GM12878 (cell line): ENCODE measurements around the gene ESR1. TPM values are rescaled to one million over a fixed set of nuclear protein-coding genes. Genes with fewer than 3 reads are reported as not detected.

ENCODE experiments used
- ATAC-seq: fragments of 200-7000 bp; cut with Tn5 transposase; 3 replicates; pipeline ENCODE4 v1.9.1; 2020; ENCODE audit warnings: mild to moderate bottlenecking, moderate library complexity
- BruUV-seq: library from RNA; stranded (reverse); fragments of 400-500 nt; replicated peaks from 2 replicates; lab custom pipeline; 2021; lab: Mats Ljungman, UMichigan
- CTCF ChIA-PET: fragments of 300-600 bp; sonication (Branson Sonifier 250); formaldehyde crosslinking; extraction: SDS; loops from one replicate; lab custom pipeline; 2021; ENCODE audit warnings: inconsistent platforms; lab: Yijun Ruan, JAX
- POLR2A ChIA-PET: fragments of 350-600 bp; formaldehyde crosslinking; extraction: SDS; loops from one replicate; lab custom pipeline; 2021; ENCODE audit warnings: inconsistent platforms; lab: Charles Lee
- RAD21 ChIA-PET: fragments of 300-600 bp; sonication (Branson Sonifier 250); formaldehyde crosslinking; loops from one replicate; lab custom pipeline; 2023; ENCODE audit warnings: antibody characterized with exemption; ENCODE audit not compliant: unreplicated experiment; lab: Charles Lee
- SMC1A ChIA-PET: fragments of 300-600 bp; sonication (Branson Sonifier 250); formaldehyde crosslinking; loops from one replicate; lab custom pipeline; 2023; ENCODE audit not compliant: unreplicated experiment, uncharacterized antibody; lab: Charles Lee
- DNase-seq: peaks from one replicate; pipeline ENCODE4 v3.0.0-alpha.2; 2011; ENCODE audit warnings: low read depth, low spot score
- FAIRE-seq: peaks from 3 replicates; lab custom pipeline; 2011; peaks lifted over from hg19 to GRCh38; lab: Jason Lieb, UNC
- H2AFZ ChIP-seq: 2 replicates; pipeline ENCODE4 v1.6.0; 2011; ENCODE audit warnings: low read depth, low read length, control low read depth; ENCODE audit not compliant: control insufficient read depth
- H3K27ac ChIP-seq: 2 replicates; pipeline ENCODE4 v1.5.1; 2011; ENCODE audit warnings: control low read depth; ENCODE audit not compliant: control insufficient read depth, insufficient read depth
- H3K27me3 ChIP-seq, 2 experiments: replicated peaks in 1 of 2; 2 replicates each; pipeline versions ENCODE4 v1.6.0 to v1.6.1; 2011; ENCODE audit warnings: low read length in 1 of 2; ENCODE audit not compliant: control insufficient read depth in 2 of 2, insufficient read depth in 2 of 2
- H3K36me3 ChIP-seq, 2 experiments: 2 replicates each; pipeline ENCODE4 v1.5.1; 2011; ENCODE audit warnings: low read length in 1 of 2; ENCODE audit not compliant: control insufficient read depth in 2 of 2, insufficient read depth in 2 of 2
- H3K4me1 ChIP-seq: 2 replicates; pipeline ENCODE4 v1.6.1; 2011; ENCODE audit warnings: mild to moderate bottlenecking, low read length, moderate library complexity, mixed read lengths; ENCODE audit not compliant: control insufficient read depth, insufficient read depth
- H3K4me2 ChIP-seq: 2 replicates; pipeline ENCODE4 v1.6.0; 2011; ENCODE audit warnings: control low read depth; ENCODE audit not compliant: control insufficient read depth, insufficient read depth
- H3K4me3 ChIP-seq: fragments of 200-600 bp; sonication (generic); 2 replicates; pipeline ENCODE4 v1.5.1; 2016
- H3K79me2 ChIP-seq: 2 replicates; pipeline ENCODE4 v1.6.0; 2011; ENCODE audit warnings: low read length; ENCODE audit not compliant: control insufficient read depth, insufficient read depth
- H3K9ac ChIP-seq: 2 replicates; pipeline ENCODE4 v1.8.0; 2011; ENCODE audit warnings: low read length, control low read depth, mixed read lengths; ENCODE audit not compliant: control insufficient read depth, insufficient read depth
- H3K9me3 ChIP-seq: replicated peaks from 3 replicates; pipeline ENCODE4 v1.5.1; 2011; ENCODE audit warnings: mild to moderate bottlenecking, low read length; ENCODE audit not compliant: control insufficient read depth, insufficient read depth
- H4K20me1 ChIP-seq: 2 replicates; pipeline ENCODE4 v1.6.0; 2011; ENCODE audit not compliant: control insufficient read depth, insufficient read depth
- FOS ChIP-seq: IDR thresholded peaks from 3 replicates; pipeline ENCODE4 v1.6.1; 2011; ENCODE audit warnings: borderline replicate concordance; ENCODE audit not compliant: insufficient read length; ENCODE audit errors: extremely low read depth
- MTA2 ChIP-seq: fragments of 450-650 bp; IDR thresholded peaks from 2 replicates; pipeline ENCODE4 v1.6.1; 2016; ENCODE audit warnings: low read depth, mild to moderate bottlenecking, moderate library complexity
- PBX3 ChIP-seq: IDR thresholded peaks from 2 replicates; pipeline ENCODE4 v1.6.1; 2011; ENCODE audit warnings: mild to moderate bottlenecking, low read depth, low read length, moderate library complexity; ENCODE audit not compliant: insufficient replicate concordance
- STAT3 ChIP-seq: IDR thresholded peaks from 2 replicates; pipeline ENCODE4 v1.6.1; 2011; ENCODE audit warnings: low read depth, low read length, improper control_type of control experiment
- USF1 ChIP-seq: IDR thresholded peaks from 2 replicates; pipeline ENCODE4 v1.6.1; 2011; ENCODE audit warnings: borderline replicate concordance, low read depth, mild to moderate bottlenecking, moderate library complexity, mixed read lengths, low read length; ENCODE audit not compliant: insufficient read depth; ENCODE audit errors: extremely low read length
- WGBS: methylation state at CpG from one replicate; pipeline ENCODE4 v1.1.6; 2016; ENCODE audit warnings: low lambda C conversion rate; ENCODE audit not compliant: insufficient replicate concordance, insufficient coverage; ENCODE audit errors: missing lambda C conversion rate; 5-methylcytosine and 5-hydroxymethylcytosine counted together
- in situ Hi-C: fragments of 300-500 bp; cut with MboI; formaldehyde crosslinking; loops from 9 replicates; pipeline ENCODE4 v1.14.3; 2018; ENCODE audit warnings: mixed read lengths
- intact Hi-C: fragments of 100-400 bp; cut with micrococcal nuclease; formaldehyde crosslinking; loops from one replicate; pipeline ENCODE4 v1.14.2; 2022; ENCODE audit not compliant: unreplicated experiment
- polyA plus RNA-seq, 11 experiments: library from polyadenylated mRNA; depleted of rRNA in 4 of 11; unstranded in 6 of 11; stranded (reverse) in 5 of 11; fragments of >200 nt; fragmentation: Nextera tagmentation in 4 of 11; fragmentation: Illumina TruSeq in 1 of 11; extraction: Ambion mirVana in 4 of 11; extraction: Trizol in 1 of 11; gene quantifications; 1 replicate in 1 of 11; 2 replicates in 10 of 11; pipeline versions ENCODE4 v1.2.1 to v1.2.3, GENCODE V29; 2011 to 2016; ENCODE audit warnings: inconsistent platforms in 2 of 11, missing spikeins in 2 of 11, low read depth in 1 of 11
- total RNA-seq, 4 experiments: library from RNA; depleted of rRNA in 3 of 4; stranded (reverse); fragments of >200 nt in 3 of 4; fragmentation: Illumina TruSeq in 1 of 4; extraction: Trizol in 1 of 4; gene quantifications; 2 replicates each; pipeline versions ENCODE4 v1.2.1 to v1.2.3, GENCODE V29; 2013 to 2021

The ESR1 gene
- total and polyA plus RNA-seq, 10 of the 15 experiments (the other 5 are each of a cell fraction or from before 2014, with no cell fraction given) = 0.03 to 0.51 (median 0.21) TPM; not detected in 4

- Histone ChIP-seq H3K4me1 (no peaks in the 10 kb centered on the region), H3K9ac (no peak overlapping the region), H3K4me3 (no peak overlapping the region), H3K9me3 (no peaks in the 10 kb centered on the region), H3K27me3 (no peaks in the 10 kb centered on the region; a peak in 1 of 4 replicates), H3K79me2 (no peaks in the 10 kb centered on the region), H3K4me2 (no peak overlapping the region), H3K36me3 (no peaks in the 10 kb centered on the region), H4K20me1 (no peaks in the 10 kb centered on the region), H3K27ac (no peak overlapping the region), H2AFZ (no peak overlapping the region)
- TF ChIP-seq FOS (no peak), STAT3 (no peak), MTA2 (no peak)
- 0% methylated on average over 1 of the region's 1 CpG for WGBS
- DNase-seq (no peak), ATAC-seq (no peak), FAIRE-seq (no peak)
- POLR2A ChIA-PET = no interaction called here
- intact Hi-C loops (no loop called here), in situ Hi-C loops (no loop called here)
- RAD21 ChIA-PET = no interaction called here
- CTCF ChIA-PET = no interaction called here
- no TSS peak for BruUV-seq
- SMC1A ChIA-PET = no interaction called here
These were observed 73.7 kb downstream of the ESR1 start for GRCh38 chr6:151881231-151881630.

- H3K27me3 ChIP-seq = no peaks in the 10 kb centered on the region; a peak in 1 of 4 replicates
- H3K79me2 ChIP-seq = no peaks in the 10 kb centered on the region
- H3K4me1 ChIP-seq = no peaks in the 10 kb centered on the region
- ChIA-PET SMC1A (no interaction called here), RAD21 (no interaction called here), CTCF (no interaction called here), POLR2A (no interaction called here)
- H3K36me3 ChIP-seq = no peaks in the 10 kb centered on the region
- no peak for FAIRE-seq
- WGBS = 36% methylated on average over 5 of the region's 5 CpGs
- H3K27ac ChIP-seq = no peak overlapping the region
- no peak for DNase-seq
- TF ChIP-seq USF1 (no peak), PBX3 (no peak)
- H2AFZ ChIP-seq = no peak overlapping the region
- H4K20me1 ChIP-seq = no peaks in the 10 kb centered on the region
- H3K9me3 ChIP-seq = no peaks in the 10 kb centered on the region
- H3K4me3 ChIP-seq = no peak overlapping the region
- no peak for ATAC-seq
- no peak overlapping the region for H3K4me2 ChIP-seq
- no TSS peak for BruUV-seq
- intact Hi-C loops = no loop called here
- in situ Hi-C loops = no loop called here
- H3K9ac ChIP-seq = no peak overlapping the region
These were observed 74.7 kb downstream of the ESR1 start for GRCh38 chr6:151882206-151882605.
